Keratinocyte (primary cell): Measurements from ENCODE around the gene SEC24C. TPM values are rescaled to one million over a fixed set of nuclear protein-coding genes. Genes with fewer than 3 reads are reported as not detected.

Source experiments
- DNase-seq: peaks from one replicate; pipeline ENCODE4 v3.0.0-alpha.2; 2011; ENCODE audit warnings: low read depth, missing footprints, low spot score
- FAIRE-seq: peaks from 2 replicates; lab custom pipeline; 2011; peaks lifted over from hg19 to GRCh38; lab: Jason Lieb, UNC
- H2AFZ ChIP-seq: 2 replicates; pipeline ENCODE4 v1.6.0; 2012; ENCODE audit warnings: low read length, control low read depth, inconsistent platforms; ENCODE audit not compliant: control insufficient read depth
- H3K27ac ChIP-seq: 2 replicates; pipeline ENCODE4 v1.5.1; 2011; ENCODE audit warnings: low read length; ENCODE audit not compliant: control insufficient read depth, insufficient read depth
- H3K27me3 ChIP-seq: 3 replicates; pipeline ENCODE4 v1.6.0; 2011; ENCODE audit warnings: low read length; ENCODE audit not compliant: control insufficient read depth, insufficient read depth; ENCODE audit errors: extremely low read depth
- H3K36me3 ChIP-seq, 2 experiments: 2 replicates in 1 of 2; 3 replicates in 1 of 2; pipeline ENCODE4 v1.5.1; 2011; ENCODE audit warnings: low read length in 2 of 2, mild to moderate bottlenecking in 1 of 2; ENCODE audit not compliant: control insufficient read depth in 2 of 2, insufficient read depth in 2 of 2; ENCODE audit errors: extremely low read depth in 1 of 2
- H3K4me1 ChIP-seq: 3 replicates; pipeline ENCODE4 v1.5.1; 2011; ENCODE audit warnings: low read length; ENCODE audit not compliant: control insufficient read depth, insufficient read depth; ENCODE audit errors: extremely low read depth
- H3K4me2 ChIP-seq: 3 replicates; pipeline ENCODE4 v1.6.0; 2011; ENCODE audit warnings: low read depth, low read length; ENCODE audit not compliant: control insufficient read depth, insufficient read depth; ENCODE audit errors: extremely low read depth
- H3K4me3 ChIP-seq, 3 experiments: fragments of 200-600 bp in 1 of 3; sonication (generic) in 1 of 3; 2 replicates in 2 of 3; 3 replicates in 1 of 3; pipeline ENCODE4 v1.5.1; 2011 to 2016; ENCODE audit warnings: low read length in 3 of 3, mild to moderate bottlenecking in 3 of 3, control low read depth in 2 of 3, inconsistent platforms in 1 of 3, low read depth in 1 of 3, mixed read lengths in 1 of 3, mixed run types in 1 of 3, moderate library complexity in 1 of 3; ENCODE audit not compliant: control insufficient read depth in 2 of 3, insufficient read depth in 2 of 3; ENCODE audit errors: extremely low read depth in 1 of 3
- H3K79me2 ChIP-seq: 2 replicates; pipeline ENCODE4 v1.6.0; 2012; ENCODE audit warnings: low read length; ENCODE audit not compliant: control insufficient read depth, insufficient read depth
- H3K9ac ChIP-seq: 3 replicates; pipeline ENCODE4 v1.6.0; 2011; ENCODE audit warnings: low read length; ENCODE audit not compliant: control insufficient read depth, insufficient read depth; ENCODE audit errors: extremely low read depth
- H3K9me1 ChIP-seq: 3 replicates; pipeline ENCODE4 v1.6.0; 2011; ENCODE audit warnings: low read length; ENCODE audit not compliant: control insufficient read depth, insufficient read depth; ENCODE audit errors: extremely low read depth
- H3K9me3 ChIP-seq: 2 replicates; pipeline ENCODE4 v1.5.1; 2012; ENCODE audit warnings: low read depth, low read length; ENCODE audit not compliant: control insufficient read depth
- H4K20me1 ChIP-seq: 3 replicates; pipeline ENCODE4 v1.6.0; 2011; ENCODE audit warnings: low read length; ENCODE audit not compliant: control insufficient read depth, insufficient read depth; ENCODE audit errors: extremely low read depth
- EZH2 ChIP-seq: IDR thresholded peaks from one replicate; pipeline ENCODE4 v1.6.1; 2012; ENCODE audit warnings: inconsistent platforms, mild to moderate bottlenecking, low read length, moderate library complexity
- dilution Hi-C: fragments of 300-500 bp; cut with MboI; formaldehyde crosslinking; loops from one replicate; pipeline ENCODE4 v1.7.0; 2020; ENCODE audit warnings: low sequenced_read_pairs; ENCODE audit not compliant: extremely low pct_ligation_motif_present
- polyA plus RNA-seq, 5 experiments: library from polyadenylated mRNA; depleted of rRNA in 3 of 5; stranded (reverse) in 3 of 5; stranded (forward) in 1 of 5; unstranded in 1 of 5; fragments of >200 nt; gene quantifications; 1 replicate in 1 of 5; 2 replicates in 3 of 5; 3 replicates in 1 of 5; pipeline versions ENCODE4 v1.2.1 to v1.2.3, GENCODE V29; 2011 to 2012; ENCODE audit warnings: missing spikeins in 2 of 5, low read depth in 1 of 5, low replicate concordance in 1 of 5
- TF ChIP-seq, protein P1 (sequence below), 3 experiments: IDR thresholded peaks in 1 of 3; conservative IDR thresholded peaks in 1 of 3; optimal IDR thresholded peaks in 1 of 3; 2 replicates in 2 of 3; 3 replicates in 1 of 3; pipeline versions ENCODE3 to v1.5.1; 2011; ENCODE audit warnings: low read length in 3 of 3, mild to moderate bottlenecking in 3 of 3, moderate library complexity in 2 of 3, control low read depth in 1 of 3, inconsistent platforms in 1 of 3; ENCODE audit not compliant: insufficient read depth in 2 of 3; ENCODE audit errors: extremely low read depth in 1 of 3

Gene SEC24C
- polyA plus RNA-seq, 1 donor (not counting 4 experiments of a cell fraction or from before 2014, with no cell fraction given), result 65.3 TPM

DNA sequence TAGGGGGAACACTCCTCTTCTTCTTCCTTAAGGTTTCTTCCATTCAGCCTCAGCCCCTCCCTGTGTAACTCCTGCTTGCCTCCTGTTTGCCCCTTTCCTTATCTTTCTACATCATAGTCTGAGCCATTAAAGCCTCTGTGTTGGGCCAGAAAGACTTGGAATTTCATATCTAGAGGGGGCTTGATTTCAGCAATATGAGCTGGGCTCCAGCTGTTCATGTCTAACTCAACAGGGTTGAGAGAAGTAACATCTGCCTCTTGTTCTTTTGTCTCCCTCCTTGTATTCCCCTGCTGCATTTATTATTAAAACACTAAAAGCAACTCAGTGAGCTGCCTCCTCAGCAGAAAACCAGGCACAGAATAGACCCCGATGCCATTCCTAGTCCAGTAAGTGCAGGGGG lies 17.6 kb downstream of the SEC24C start:
- peaks cover 13% of the 10 kb centered on the region for H3K79me2 ChIP-seq
- no peak for FAIRE-seq
- no peak for DNase-seq
- H3K9ac ChIP-seq, result no peak overlapping the region
- dilution Hi-C loops, result no loop called here
- H2AFZ ChIP-seq, result no peak overlapping the region
- H3K9me3 ChIP-seq, result no peaks in the 10 kb centered on the region
- no peaks in the 10 kb centered on the region for H3K9me1 ChIP-seq
- H3K27ac ChIP-seq, result no peak overlapping the region
- H4K20me1 ChIP-seq, result peaks cover 2% of the 10 kb centered on the region
- H3K4me1 ChIP-seq, result peaks cover 23% of the 10 kb centered on the region
- no peak overlapping the region for H3K4me3 ChIP-seq
- no peak for TF ChIP-seq EZH2
- TF ChIP-seq, protein P1, sequence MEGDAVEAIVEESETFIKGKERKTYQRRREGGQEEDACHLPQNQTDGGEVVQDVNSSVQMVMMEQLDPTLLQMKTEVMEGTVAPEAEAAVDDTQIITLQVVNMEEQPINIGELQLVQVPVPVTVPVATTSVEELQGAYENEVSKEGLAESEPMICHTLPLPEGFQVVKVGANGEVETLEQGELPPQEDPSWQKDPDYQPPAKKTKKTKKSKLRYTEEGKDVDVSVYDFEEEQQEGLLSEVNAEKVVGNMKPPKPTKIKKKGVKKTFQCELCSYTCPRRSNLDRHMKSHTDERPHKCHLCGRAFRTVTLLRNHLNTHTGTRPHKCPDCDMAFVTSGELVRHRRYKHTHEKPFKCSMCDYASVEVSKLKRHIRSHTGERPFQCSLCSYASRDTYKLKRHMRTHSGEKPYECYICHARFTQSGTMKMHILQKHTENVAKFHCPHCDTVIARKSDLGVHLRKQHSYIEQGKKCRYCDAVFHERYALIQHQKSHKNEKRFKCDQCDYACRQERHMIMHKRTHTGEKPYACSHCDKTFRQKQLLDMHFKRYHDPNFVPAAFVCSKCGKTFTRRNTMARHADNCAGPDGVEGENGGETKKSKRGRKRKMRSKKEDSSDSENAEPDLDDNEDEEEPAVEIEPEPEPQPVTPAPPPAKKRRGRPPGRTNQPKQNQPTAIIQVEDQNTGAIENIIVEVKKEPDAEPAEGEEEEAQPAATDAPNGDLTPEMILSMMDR (optimal IDR thresholded peaks at IDR 0.05 in 1 of 3, IDR thresholded peaks at IDR 0.05 in 1 of 3, conservative IDR thresholded peaks at IDR 0.05 in 1 of 3; ENCODE audit: extremely low read depth in 1 of 3, insufficient read depth in 2 of 3, low read length in 3 of 3), result no peak
- no peaks in the 10 kb centered on the region for H3K27me3 ChIP-seq
- H3K4me2 ChIP-seq, result no peak overlapping the region
- peaks cover 41 to 65% of the 10 kb centered on the region in 2 experiments for H3K36me3 ChIP-seq

DNA sequence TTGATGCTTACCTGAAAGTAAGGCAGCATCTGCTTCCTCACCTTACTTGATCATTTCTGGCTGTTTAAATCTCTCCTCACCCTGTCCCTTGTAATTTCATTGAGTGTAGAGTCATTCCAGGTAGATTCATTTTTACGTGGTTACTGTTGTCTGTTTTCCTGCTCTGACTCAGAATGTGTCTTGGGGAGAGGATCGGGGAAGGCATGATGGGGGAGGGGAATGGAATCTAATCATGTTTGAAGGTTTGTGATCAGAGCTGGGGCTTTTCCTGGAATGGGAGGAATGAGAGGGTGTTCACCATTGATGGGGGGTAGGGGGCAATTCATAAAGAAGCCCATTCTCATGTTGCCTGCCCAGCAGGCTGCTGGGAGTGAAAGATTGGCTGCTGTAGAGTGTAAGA lies 18.7 kb downstream of the SEC24C start:
- peaks cover 2% of the 10 kb centered on the region for H4K20me1 ChIP-seq
- H3K9me3 ChIP-seq, result no peaks in the 10 kb centered on the region
- no peaks in the 10 kb centered on the region for H3K9me1 ChIP-seq
- peak overlapping the region; percentile 71 for H3K27ac ChIP-seq
- H3K79me2 ChIP-seq, result peaks cover 6% of the 10 kb centered on the region
- no peak overlapping the region for H2AFZ ChIP-seq
- FAIRE-seq (peak; percentile 66), DNase-seq (peak; percentile 33)
- dilution Hi-C loops, result no loop called here
- peaks cover 23% of the 10 kb centered on the region for H3K4me1 ChIP-seq
- peak overlapping the region; percentile 53 for H3K9ac ChIP-seq
- peak overlapping the region; percentile 34 for H3K4me2 ChIP-seq
- H3K36me3 ChIP-seq, result peaks cover 44 to 67% of the 10 kb centered on the region in 2 experiments
- H3K4me3 ChIP-seq, result no peak overlapping the region
- TF ChIP-seq EZH2, result no peak
- TF ChIP-seq, protein P1 (optimal IDR thresholded peaks at IDR 0.05 in 1 of 3, IDR thresholded peaks at IDR 0.05 in 1 of 3, conservative IDR thresholded peaks at IDR 0.05 in 1 of 3; ENCODE audit: extremely low read depth in 1 of 3, insufficient read depth in 2 of 3, low read length in 3 of 3), result no peak
- H3K27me3 ChIP-seq, result no peaks in the 10 kb centered on the region
